ENCODE data around the gene KRTDAP.

- TF ChIP-seq GATA2 (IDR thresholded peaks at IDR 0.05; ENCODE audit: insufficient read depth, insufficient read length, low read depth, low read length) (no peak), POLR2A (IDR thresholded peaks at IDR 0.05; ENCODE audit: low read depth, low read length) (no peak)
Measured at GRCh38 chr19:35439921-35440320, 50.3 kb downstream of the KRTDAP start.
